GM13976 (cell line): Measurements from ENCODE around the gene KLHL21.

Experiments
- DNase-seq: peaks from one replicate; pipeline ENCODE4 v3.0.0; 2012; ENCODE audit warnings: low spot score
- CTCF ChIP-seq: IDR thresholded peaks from 2 replicates; pipeline ENCODE4 v1.5.1; 2012; ENCODE audit warnings: borderline replicate concordance, mild to moderate bottlenecking; ENCODE audit not compliant: insufficient read depth; ENCODE audit errors: extremely low read depth, missing control alignments, control extremely low read depth
- in situ Hi-C: fragments of 300-500 bp; cut with MboI; formaldehyde crosslinking; loops from one replicate; pipeline ENCODE4 v1.12.0; 2022; ENCODE audit warnings: low sequenced_read_pairs, mixed read lengths, inconsistent platforms; ENCODE audit not compliant: unreplicated experiment

Gene KLHL21

GRCh38 chr1:6614929-6615785, 12.5 kb upstream of the KLHL21 start:
- in situ Hi-C loops, result no loop called here
- no peak for DNase-seq
- no peak for TF ChIP-seq CTCF

GRCh38 chr1:6614019-6614928, 11.6 kb upstream of the KLHL21 start:
- in situ Hi-C loops, result no loop called here
- DNase-seq, result peak; percentile 88
- TF ChIP-seq CTCF, result no peak

GRCh38 chr1:6613361-6614018, 10.8 kb upstream of the KLHL21 start, which contains the start of gene PHF13:
Gene PHF13, plus strand, starts transcription at chr1:6613731. Its CDS starts 336 bp downstream, at chr1:6614067.
- in situ Hi-C loops, result no loop called here
- TF ChIP-seq CTCF, result no peak
- DNase-seq, result peak; percentile 99

- in situ Hi-C loops, result no loop called here
- DNase-seq, result peak; percentile 84
- TF ChIP-seq CTCF, result no peak
These were observed 10.1 kb upstream of the KLHL21 start for GRCh38 chr1:6612641-6613360.

- TF ChIP-seq CTCF, result no peak
- DNase-seq, result no peak
- in situ Hi-C loops, result no loop called here
These were observed 1.4 kb upstream of the KLHL21 start for GRCh38 chr1:6603915-6604558.
